Progenitor cell of endocrine pancreas (in vitro differentiated cells): ENCODE results near the gene GFER. TPM values are rescaled to one million over a fixed set of nuclear protein-coding genes. Genes with fewer than 3 reads are reported as not detected.

Experiments used
- DNase-seq: peaks from one replicate; pipeline ENCODE4 v3.0.0; 2021; ENCODE audit warnings: low spot score; ENCODE audit not compliant: unreplicated experiment
- H3K27ac Mint-ChIP-seq: 2 replicates; pipeline ENCODE4 v1.8.0; 2021; ENCODE audit warnings: mild to moderate bottlenecking, moderate library complexity, mixed read lengths
- H3K27me3 Mint-ChIP-seq: 2 replicates; pipeline ENCODE4 v1.8.0; 2021; ENCODE audit warnings: mixed read lengths
- H3K36me3 Mint-ChIP-seq: 2 replicates; pipeline ENCODE4 v1.8.0; 2022; ENCODE audit warnings: mixed read lengths; ENCODE audit not compliant: insufficient read depth
- H3K4me1 Mint-ChIP-seq: 2 replicates; pipeline ENCODE4 v1.8.0; 2021; ENCODE audit warnings: low read depth, mixed read lengths
- H3K4me3 Mint-ChIP-seq: 2 replicates; pipeline ENCODE4 v1.8.0; 2021; ENCODE audit warnings: low read depth, mild to moderate bottlenecking, moderate library complexity, mixed read lengths
- H3K9me3 Mint-ChIP-seq: 2 replicates; pipeline ENCODE4 v1.8.0; 2021; ENCODE audit warnings: low read depth, mixed read lengths
- total RNA-seq: library from RNA; stranded (reverse); gene quantifications from 2 replicates; pipeline ENCODE4 v1.2.1, GENCODE V29; 2021
- TF ChIP-seq, protein P1 (sequence below): fragments of 200-600 bp; sonication (generic); IDR thresholded peaks from one replicate; pipeline ENCODE4 v1.5.0; 2021; ENCODE audit warnings: antibody characterized with exemption, mild to moderate bottlenecking; ENCODE audit not compliant: unreplicated experiment

Gene GFER
- total RNA-seq, 1 donor from 2014 or later, result 32.9 TPM

DNA sequence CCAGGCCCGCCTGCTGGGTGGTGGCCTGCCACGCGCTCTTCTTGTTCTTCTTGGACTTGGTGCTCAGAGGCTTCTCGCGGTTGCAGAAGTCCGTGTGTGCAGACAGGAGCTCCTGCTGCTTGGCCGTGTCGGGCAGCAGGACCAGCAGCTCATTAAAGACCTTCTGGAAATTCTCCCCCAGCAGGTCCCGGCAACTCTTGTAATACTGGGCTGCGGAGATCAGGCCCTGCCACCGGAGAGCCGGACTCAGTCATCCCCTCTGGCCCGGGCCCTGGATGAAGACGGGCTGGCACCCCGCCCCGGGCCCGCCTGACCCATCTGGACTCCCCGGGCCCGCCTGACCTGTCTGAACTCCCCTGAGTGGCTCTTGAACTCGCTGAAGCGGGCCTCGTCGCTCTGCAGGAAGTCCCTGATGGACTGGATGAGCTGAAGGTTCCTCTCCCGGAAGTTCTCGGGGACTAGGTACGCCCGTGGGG is 14.4 kb downstream of the GFER start:
- peaks cover 7% of the 10 kb centered on the region for H3K27me3 Mint-ChIP-seq
- TF ChIP-seq, protein P1, sequence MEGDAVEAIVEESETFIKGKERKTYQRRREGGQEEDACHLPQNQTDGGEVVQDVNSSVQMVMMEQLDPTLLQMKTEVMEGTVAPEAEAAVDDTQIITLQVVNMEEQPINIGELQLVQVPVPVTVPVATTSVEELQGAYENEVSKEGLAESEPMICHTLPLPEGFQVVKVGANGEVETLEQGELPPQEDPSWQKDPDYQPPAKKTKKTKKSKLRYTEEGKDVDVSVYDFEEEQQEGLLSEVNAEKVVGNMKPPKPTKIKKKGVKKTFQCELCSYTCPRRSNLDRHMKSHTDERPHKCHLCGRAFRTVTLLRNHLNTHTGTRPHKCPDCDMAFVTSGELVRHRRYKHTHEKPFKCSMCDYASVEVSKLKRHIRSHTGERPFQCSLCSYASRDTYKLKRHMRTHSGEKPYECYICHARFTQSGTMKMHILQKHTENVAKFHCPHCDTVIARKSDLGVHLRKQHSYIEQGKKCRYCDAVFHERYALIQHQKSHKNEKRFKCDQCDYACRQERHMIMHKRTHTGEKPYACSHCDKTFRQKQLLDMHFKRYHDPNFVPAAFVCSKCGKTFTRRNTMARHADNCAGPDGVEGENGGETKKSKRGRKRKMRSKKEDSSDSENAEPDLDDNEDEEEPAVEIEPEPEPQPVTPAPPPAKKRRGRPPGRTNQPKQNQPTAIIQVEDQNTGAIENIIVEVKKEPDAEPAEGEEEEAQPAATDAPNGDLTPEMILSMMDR, result no peak
- H3K4me3 Mint-ChIP-seq, result no peak overlapping the region
- no peak for DNase-seq
- H3K36me3 Mint-ChIP-seq, result peaks cover 6% of the 10 kb centered on the region
- no peak overlapping the region for H3K27ac Mint-ChIP-seq
- no peaks in the 10 kb centered on the region for H3K4me1 Mint-ChIP-seq
- no peaks in the 10 kb centered on the region for H3K9me3 Mint-ChIP-seq

DNA sequence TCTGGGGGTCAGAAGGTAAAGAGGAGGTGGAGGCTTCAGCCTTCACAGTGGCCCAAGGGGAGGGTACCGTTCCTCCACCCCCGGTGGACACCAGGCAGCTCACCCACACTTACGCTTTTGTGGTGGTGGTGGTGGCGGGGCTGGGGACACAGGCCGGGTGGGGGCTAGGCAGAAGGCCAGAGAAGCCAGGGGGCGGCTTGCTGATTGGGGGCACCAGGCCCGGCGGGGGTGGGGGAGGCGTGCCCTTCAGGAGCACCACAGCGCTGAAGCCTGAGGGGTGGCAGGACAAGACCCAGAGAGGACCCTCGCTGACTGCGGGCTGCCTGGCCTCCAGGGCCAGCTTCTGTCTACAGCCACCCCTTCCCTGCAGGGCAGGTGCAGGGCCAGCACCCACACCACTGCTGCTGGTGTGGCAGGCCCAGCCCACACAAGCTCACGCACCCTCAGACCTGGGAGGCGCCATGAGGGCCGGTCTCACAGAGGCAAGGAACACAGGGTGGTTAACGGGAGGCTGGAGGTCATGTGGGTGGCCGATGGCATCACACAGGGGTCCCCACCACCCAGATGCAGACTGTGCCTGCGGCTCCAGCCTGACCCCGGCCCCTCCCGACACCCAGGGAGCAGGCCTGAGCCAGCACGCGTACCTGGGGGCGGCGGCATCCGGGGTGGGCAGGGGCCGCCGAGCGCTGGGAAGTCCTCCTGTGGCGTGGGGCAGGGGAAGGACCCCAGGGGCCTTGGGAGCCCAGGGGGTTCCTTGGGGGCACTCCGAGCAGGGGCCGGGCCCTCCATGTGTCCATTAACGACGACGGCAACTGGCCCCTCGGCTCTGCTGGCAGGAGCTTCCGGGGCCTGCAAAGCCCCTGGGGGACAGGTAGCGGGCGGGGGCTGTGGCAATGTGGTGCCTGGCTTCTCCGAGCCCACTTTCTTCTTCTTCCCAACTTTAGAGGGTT is 15.1 kb downstream of the GFER start:
- TF ChIP-seq, protein P1, result no peak
- H3K9me3 Mint-ChIP-seq, result no peaks in the 10 kb centered on the region

DNA sequence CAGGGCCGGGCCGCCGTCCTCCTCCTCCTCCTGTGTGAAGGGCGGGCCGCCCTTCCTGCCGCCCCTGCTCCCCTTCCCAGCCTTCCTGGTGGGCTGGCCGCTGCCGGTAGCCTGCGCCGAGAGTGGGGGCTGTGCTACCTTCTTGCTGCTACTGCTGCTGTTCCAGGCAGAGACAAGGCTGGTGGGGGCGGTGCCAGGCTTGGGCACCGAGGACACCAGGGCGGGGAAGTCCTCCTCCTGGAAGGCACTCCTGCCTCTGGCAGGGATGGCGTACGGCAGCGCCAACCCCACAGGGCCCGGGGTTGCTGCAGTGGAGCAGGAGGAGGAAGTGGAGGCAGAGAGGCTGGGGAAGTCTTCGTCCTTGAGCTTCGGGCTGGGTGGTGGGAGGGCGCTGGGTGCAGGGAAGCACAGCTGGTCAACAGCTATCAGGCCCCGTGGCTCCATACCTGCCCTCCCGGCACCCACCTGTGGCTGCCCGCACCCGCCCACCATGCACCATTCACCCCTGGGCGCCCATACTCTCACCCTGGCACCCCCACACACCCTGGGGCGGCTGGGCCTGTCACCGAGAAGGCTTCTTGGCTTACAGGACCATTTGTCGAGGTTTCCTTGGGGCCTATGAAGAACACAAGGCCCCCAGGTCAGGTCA is 16.0 kb downstream of the GFER start:
- Mint-ChIP-seq H3K4me1 (peaks cover 5% of the 10 kb centered on the region), H3K27me3 (no peaks in the 10 kb centered on the region), H3K36me3 (peaks cover 6% of the 10 kb centered on the region)

More for the DNA sequence above, 15.1 kb downstream of the GFER start:
- Mint-ChIP-seq H3K27ac (no peak overlapping the region), H3K36me3 (peaks cover 6% of the 10 kb centered on the region), H3K4me1 (no peaks in the 10 kb centered on the region), H3K4me3 (no peak overlapping the region), H3K27me3 (peaks cover 1% of the 10 kb centered on the region)
- DNase-seq, result no peak

DNA sequence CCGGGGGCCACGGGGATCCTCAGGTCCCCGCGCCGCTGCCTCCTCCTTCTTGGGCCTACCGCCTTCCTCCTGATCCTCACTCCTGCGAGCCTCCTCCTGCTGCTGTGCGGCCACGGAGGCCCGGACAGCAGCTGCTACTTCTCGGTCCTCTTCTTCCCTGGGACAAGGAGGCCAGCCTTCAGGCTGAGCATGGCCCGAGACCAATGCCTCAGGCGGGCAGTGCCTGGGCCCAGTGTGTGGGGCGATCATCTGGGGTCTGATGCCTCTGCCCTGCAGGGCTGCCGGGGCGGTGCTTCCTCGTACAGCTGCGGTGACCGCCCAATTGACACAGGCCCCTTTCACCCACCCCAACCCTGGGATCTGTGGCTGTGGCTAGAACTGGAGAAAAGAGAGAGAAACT is 17.0 kb downstream of the GFER start:
- Mint-ChIP-seq H3K27ac (no peak overlapping the region), H3K4me3 (no peak overlapping the region), H3K36me3 (peaks cover 6% of the 10 kb centered on the region), H3K9me3 (no peaks in the 10 kb centered on the region), H3K27me3 (no peaks in the 10 kb centered on the region), H3K4me1 (peaks cover 5% of the 10 kb centered on the region)
- no peak for DNase-seq
- TF ChIP-seq, protein P1, result no peak

More for the DNA sequence above, 16.0 kb downstream of the GFER start:
- TF ChIP-seq, protein P1, result no peak
- Mint-ChIP-seq H3K9me3 (no peaks in the 10 kb centered on the region), H3K4me3 (no peak overlapping the region), H3K27ac (no peak overlapping the region)
- DNase-seq, result no peak
